Measurements from ENCODE around the gene TDRD7.

Gene TDRD7

GRCh38 chr9:97500263-97500662, 88.4 kb downstream of the TDRD7 start:
- H3K56ac ChIP-seq (ENCODE audit: low read length) = no peak overlapping the region
- DNase-seq = no peak
- H3K79me2 ChIP-seq (ENCODE audit: control insufficient read depth, insufficient read depth, low read length) = no peaks in the 10 kb centered on the region
- no peak overlapping the region for H3K27ac ChIP-seq (ENCODE audit: low read depth, low read length)
- peaks cover 4% of the 10 kb centered on the region for H3K36me3 ChIP-seq (ENCODE audit: control insufficient read depth, insufficient read depth, low read length)
- no peak overlapping the region for H3K18ac ChIP-seq (ENCODE audit: low read length)
- H2BK5ac ChIP-seq (ENCODE audit: low read length) = no peak overlapping the region
- H2BK120ac ChIP-seq (ENCODE audit: low read depth, low read length) = no peak overlapping the region
- no CpG with 5 or more reads among the region's 5 CpGs for WGBS (ENCODE audit: extremely low coverage, insufficient coverage, low lambda C conversion rate)
- H3K4me1 ChIP-seq (ENCODE audit: control insufficient read depth, low read depth, low read length) = peaks cover 8% of the 10 kb centered on the region
- peaks cover 15% of the 10 kb centered on the region for H3K27me3 ChIP-seq (ENCODE audit: insufficient read depth, low read length, poor library complexity)
- H2AK5ac ChIP-seq (ENCODE audit: low read length) = no peak overlapping the region
- H3K23ac ChIP-seq (ENCODE audit: low read length) = no peak overlapping the region
- H3K9ac ChIP-seq (ENCODE audit: low read length) = no peak overlapping the region
- H3K4me2 ChIP-seq (ENCODE audit: low read length) = no peak overlapping the region
- H3K4ac ChIP-seq (ENCODE audit: low read depth, low read length) = no peak overlapping the region
- no peak overlapping the region for H4K8ac ChIP-seq (ENCODE audit: low read depth, low read length)
- no peak overlapping the region for H4K5ac ChIP-seq (ENCODE audit: low read length)
- no peak overlapping the region for H3K4me3 ChIP-seq (ENCODE audit: low read length)
- no peaks in the 10 kb centered on the region for H3K79me1 ChIP-seq (ENCODE audit: low read length)
- H2BK15ac ChIP-seq (replicated peaks; ENCODE audit: low read depth) = no peak overlapping the region

GRCh38 chr9:97500765-97501176, 88.9 kb downstream of the TDRD7 start:
- no peak for DNase-seq
- Histone ChIP-seq H3K79me2 (ENCODE audit: control insufficient read depth, insufficient read depth, low read length) (no peaks in the 10 kb centered on the region), H3K36me3 (ENCODE audit: control insufficient read depth, insufficient read depth, low read length) (peaks cover 4% of the 10 kb centered on the region), H3K4ac (ENCODE audit: low read depth, low read length) (no peak overlapping the region), H2BK15ac (replicated peaks; ENCODE audit: low read depth) (no peak overlapping the region), H2BK5ac (ENCODE audit: low read length) (no peak overlapping the region), H3K27me3 (ENCODE audit: insufficient read depth, low read length, poor library complexity) (peaks cover 15% of the 10 kb centered on the region), H3K4me2 (ENCODE audit: low read length) (peak overlapping the region; percentile 70), H3K27ac (ENCODE audit: low read depth, low read length) (no peak overlapping the region), H4K8ac (ENCODE audit: low read depth, low read length) (no peak overlapping the region), H3K56ac (ENCODE audit: low read length) (no peak overlapping the region), H3K18ac (ENCODE audit: low read length) (no peak overlapping the region), H3K79me1 (ENCODE audit: low read length) (no peaks in the 10 kb centered on the region), H3K23ac (ENCODE audit: low read length) (no peak overlapping the region), H2AK5ac (ENCODE audit: low read length) (no peak overlapping the region), H4K5ac (ENCODE audit: low read length) (no peak overlapping the region), H3K4me3 (ENCODE audit: low read length) (no peak overlapping the region), H3K9ac (ENCODE audit: low read length) (no peak overlapping the region), H3K4me1 (ENCODE audit: control insufficient read depth, low read depth, low read length) (peaks cover 11% of the 10 kb centered on the region), H2BK120ac (ENCODE audit: low read depth, low read length) (no peak overlapping the region)
- no CpG with 5 or more reads among the region's 6 CpGs for WGBS (ENCODE audit: extremely low coverage, insufficient coverage, low lambda C conversion rate)

- no peak within 1 kb of the TSS for H3K23ac ChIP-seq (ENCODE audit: low read length)
- H2BK5ac ChIP-seq (ENCODE audit: low read length) = no peak within 1 kb of the TSS
- no peaks in the 10 kb centered on the region for H3K79me2 ChIP-seq (ENCODE audit: control insufficient read depth, insufficient read depth, low read length)
- no peak within 1 kb of the TSS for H2BK120ac ChIP-seq (ENCODE audit: low read depth, low read length)
- no peak within 1 kb of the TSS for H2BK15ac ChIP-seq (replicated peaks; ENCODE audit: low read depth)
- no peak within 1 kb of the TSS for H4K8ac ChIP-seq (ENCODE audit: low read depth, low read length)
- H3K4me2 ChIP-seq (ENCODE audit: low read length) = peak within 1 kb of the TSS; percentile 70
- H3K4me1 ChIP-seq (ENCODE audit: control insufficient read depth, low read depth, low read length) = peaks cover 11% of the 10 kb centered on the region
- no peaks in the 10 kb centered on the region for H3K79me1 ChIP-seq (ENCODE audit: low read length)
- H3K27me3 ChIP-seq (ENCODE audit: insufficient read depth, low read length, poor library complexity) = peaks cover 15% of the 10 kb centered on the region
- H3K18ac ChIP-seq (ENCODE audit: low read length) = peak within 1 kb of the TSS; percentile 93
- H2AK5ac ChIP-seq (ENCODE audit: low read length) = no peak within 1 kb of the TSS
- WGBS (ENCODE audit: extremely low coverage, insufficient coverage, low lambda C conversion rate) = no CpG with 5 or more reads among the region's 87 CpGs
- peak within 1 kb of the TSS; percentile 64 for H3K9ac ChIP-seq (ENCODE audit: low read length)
- DNase-seq = peak; percentile 65
- H3K4ac ChIP-seq (ENCODE audit: low read depth, low read length) = no peak within 1 kb of the TSS
- peak within 1 kb of the TSS; percentile 91 for H3K56ac ChIP-seq (ENCODE audit: low read length)
- H3K4me3 ChIP-seq (ENCODE audit: low read length) = peak within 1 kb of the TSS; percentile 68
- no peak within 1 kb of the TSS for H4K5ac ChIP-seq (ENCODE audit: low read length)
- H3K36me3 ChIP-seq (ENCODE audit: control insufficient read depth, insufficient read depth, low read length) = peaks cover 1% of the 10 kb centered on the region
- no peak within 1 kb of the TSS for H3K27ac ChIP-seq (ENCODE audit: low read depth, low read length)
Observed at GRCh38 chr9:97501177-97501971, 89.5 kb downstream of the TDRD7 start, which contains the start of gene TMOD1. Gene TMOD1 (plus strand): TSS chr9:97501666. CDS start chr9:97524189, 22,523 bp downstream.

- peak overlapping the region; percentile 64 for H3K9ac ChIP-seq (ENCODE audit: low read length)
- no peak overlapping the region for H2BK120ac ChIP-seq (ENCODE audit: low read depth, low read length)
- H3K27ac ChIP-seq (ENCODE audit: low read depth, low read length) = no peak overlapping the region
- no peak for DNase-seq
- H2BK15ac ChIP-seq (replicated peaks; ENCODE audit: low read depth) = no peak overlapping the region
- peak overlapping the region; percentile 42 for H3K4me2 ChIP-seq (ENCODE audit: low read length)
- no peaks in the 10 kb centered on the region for H3K79me2 ChIP-seq (ENCODE audit: control insufficient read depth, insufficient read depth, low read length)
- H4K8ac ChIP-seq (ENCODE audit: low read depth, low read length) = no peak overlapping the region
- H2BK5ac ChIP-seq (ENCODE audit: low read length) = no peak overlapping the region
- H3K23ac ChIP-seq (ENCODE audit: low read length) = no peak overlapping the region
- H3K27me3 ChIP-seq (ENCODE audit: insufficient read depth, low read length, poor library complexity) = peaks cover 15% of the 10 kb centered on the region
- peak overlapping the region; percentile 93 for H3K18ac ChIP-seq (ENCODE audit: low read length)
- H4K5ac ChIP-seq (ENCODE audit: low read length) = no peak overlapping the region
- H3K56ac ChIP-seq (ENCODE audit: low read length) = peak overlapping the region; percentile 91
- no CpG with 5 or more reads among the region's 30 CpGs for WGBS (ENCODE audit: extremely low coverage, insufficient coverage, low lambda C conversion rate)
- no peak overlapping the region for H3K4ac ChIP-seq (ENCODE audit: low read depth, low read length)
- H3K4me3 ChIP-seq (ENCODE audit: low read length) = peak overlapping the region; percentile 68
- no peaks in the 10 kb centered on the region for H3K79me1 ChIP-seq (ENCODE audit: low read length)
- peaks cover 11% of the 10 kb centered on the region for H3K4me1 ChIP-seq (ENCODE audit: control insufficient read depth, low read depth, low read length)
- H2AK5ac ChIP-seq (ENCODE audit: low read length) = no peak overlapping the region
- H3K36me3 ChIP-seq (ENCODE audit: control insufficient read depth, insufficient read depth, low read length) = no peaks in the 10 kb centered on the region
Observed at GRCh38 chr9:97501972-97502221, 90.0 kb downstream of the TDRD7 start.

- H3K79me2 ChIP-seq (ENCODE audit: control insufficient read depth, insufficient read depth, low read length) = no peaks in the 10 kb centered on the region
- peak overlapping the region; percentile 59 for H2BK5ac ChIP-seq (ENCODE audit: low read length)
- H2BK120ac ChIP-seq (ENCODE audit: low read depth, low read length) = no peak overlapping the region
- no peak overlapping the region for H4K8ac ChIP-seq (ENCODE audit: low read depth, low read length)
- peak; percentile 11 for DNase-seq
- no peak overlapping the region for H3K27ac ChIP-seq (ENCODE audit: low read depth, low read length)
- peak overlapping the region; percentile 93 for H3K18ac ChIP-seq (ENCODE audit: low read length)
- peak overlapping the region; percentile 42 for H3K4me2 ChIP-seq (ENCODE audit: low read length)
- no peak overlapping the region for H2AK5ac ChIP-seq (ENCODE audit: low read length)
- H3K27me3 ChIP-seq (ENCODE audit: insufficient read depth, low read length, poor library complexity) = peaks cover 15% of the 10 kb centered on the region
- H4K5ac ChIP-seq (ENCODE audit: low read length) = no peak overlapping the region
- no CpG with 5 or more reads among the region's 49 CpGs for WGBS (ENCODE audit: extremely low coverage, insufficient coverage, low lambda C conversion rate)
- peak overlapping the region; percentile 91 for H3K56ac ChIP-seq (ENCODE audit: low read length)
- H3K36me3 ChIP-seq (ENCODE audit: control insufficient read depth, insufficient read depth, low read length) = no peaks in the 10 kb centered on the region
- H3K23ac ChIP-seq (ENCODE audit: low read length) = no peak overlapping the region
- H3K9ac ChIP-seq (ENCODE audit: low read length) = peak overlapping the region; percentile 64
- no peaks in the 10 kb centered on the region for H3K79me1 ChIP-seq (ENCODE audit: low read length)
- peaks cover 11% of the 10 kb centered on the region for H3K4me1 ChIP-seq (ENCODE audit: control insufficient read depth, low read depth, low read length)
- H3K4me3 ChIP-seq (ENCODE audit: low read length) = peak overlapping the region; percentile 68
- H3K4ac ChIP-seq (ENCODE audit: low read depth, low read length) = no peak overlapping the region
- H2BK15ac ChIP-seq (replicated peaks; ENCODE audit: low read depth) = no peak overlapping the region
Observed at GRCh38 chr9:97502222-97502983, 90.5 kb downstream of the TDRD7 start.
